ENCODE data around the gene MRPL3.

MRPL3 gene

DNA sequence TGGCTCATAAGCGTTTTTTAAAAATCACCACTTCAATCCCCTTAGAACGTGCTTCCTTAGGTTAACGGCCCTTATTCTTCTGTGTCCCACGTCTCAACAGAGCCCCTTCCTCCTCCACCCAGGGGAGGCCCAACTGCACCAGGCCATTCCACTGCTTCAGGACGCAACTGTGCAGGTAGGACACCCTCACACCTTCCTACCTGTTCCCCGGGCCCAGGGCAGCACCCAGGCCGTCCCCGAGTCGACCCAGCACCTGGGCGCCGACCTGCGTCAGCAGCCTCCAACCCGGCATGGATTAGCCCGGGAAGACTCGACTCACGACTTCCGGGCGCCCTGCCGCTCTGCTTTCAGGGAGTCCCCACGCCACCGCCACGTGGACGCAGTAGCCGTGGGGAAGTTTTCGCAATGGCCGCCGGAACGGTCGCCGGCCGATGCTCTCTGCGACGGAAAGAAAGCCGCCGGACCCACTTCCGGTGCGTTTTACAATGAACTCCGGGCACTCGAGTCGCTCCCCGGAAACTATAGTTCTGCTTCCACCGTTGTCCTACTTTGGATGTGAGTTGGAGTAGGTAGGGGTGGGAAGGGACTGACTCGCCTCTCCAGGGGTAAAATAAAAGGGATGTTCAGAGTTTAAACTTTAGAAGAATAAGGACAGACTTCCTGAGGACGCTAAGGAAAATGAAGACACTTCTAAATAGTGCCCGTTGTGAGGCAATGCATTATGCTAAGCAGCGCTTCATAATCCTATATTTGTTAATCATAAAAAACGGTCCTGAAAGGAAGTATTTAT is at the start of gene MRPL3:
MRPL3 (minus strand) TSS at position 442 of the 790 bp plus-strand sequence; CDS start at position 292, 150 bp downstream.
- DNase-seq: peak; percentile 92

DNA sequence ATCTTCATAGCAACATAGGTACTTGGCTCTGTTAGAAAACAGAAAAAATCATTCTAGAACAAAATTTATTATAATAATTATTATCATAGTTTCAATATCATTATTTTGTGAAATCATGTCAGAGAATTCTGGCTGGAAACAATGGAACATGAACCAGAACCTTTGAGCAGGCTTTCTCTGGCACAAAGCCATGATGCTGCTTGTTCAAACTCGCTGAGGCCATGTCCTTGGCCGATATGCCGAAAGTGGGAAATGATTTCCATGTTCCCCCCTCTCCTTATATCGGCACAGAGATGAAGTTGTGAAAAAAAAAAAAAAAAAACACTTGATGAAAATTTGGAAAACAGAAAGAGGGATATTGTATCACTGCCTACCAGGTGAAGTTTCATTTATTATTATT is 49.0 kb upstream of the MRPL3 start:
- DNase-seq: no peak

DNA sequence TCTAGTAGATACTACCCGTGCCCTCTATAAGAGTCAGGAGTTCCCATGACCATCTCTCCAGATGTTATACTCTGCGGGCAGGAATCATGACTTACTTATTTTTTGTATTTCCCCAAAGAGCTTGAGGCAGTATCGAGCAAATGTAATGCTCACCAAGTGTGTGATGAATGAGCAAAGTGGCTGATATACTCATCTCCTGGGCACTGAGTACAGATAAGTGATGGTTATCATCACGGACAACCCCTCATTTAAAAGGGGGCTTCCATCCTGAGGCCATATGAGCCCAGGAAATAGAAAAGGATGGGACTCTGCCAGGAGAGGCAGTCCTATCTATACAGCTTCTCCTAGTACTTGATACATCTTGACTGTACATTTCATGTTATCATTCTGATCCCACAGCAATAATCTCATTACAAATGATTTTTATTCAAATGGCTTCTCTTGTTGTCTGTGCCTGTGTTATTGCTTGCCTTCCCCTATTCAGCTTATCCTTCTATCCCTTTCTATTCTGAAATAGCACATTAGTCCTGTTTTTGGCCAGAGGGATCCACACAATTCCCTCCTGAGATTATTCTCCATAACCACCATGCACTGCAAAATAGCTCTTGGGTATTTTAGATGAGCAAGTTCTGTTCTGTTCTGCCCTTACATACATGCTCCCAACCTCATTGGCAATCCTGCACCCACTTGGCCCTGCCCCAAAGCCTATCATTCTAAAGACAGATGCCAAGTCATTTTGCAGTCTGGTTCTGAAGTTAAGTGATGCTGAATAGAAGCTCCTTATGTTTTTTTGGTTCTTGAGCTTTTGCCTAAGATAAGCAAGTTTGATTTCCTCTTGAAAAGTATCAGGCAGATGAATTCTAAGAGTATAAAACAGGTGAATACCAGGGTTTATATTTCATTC is 48.0 kb upstream of the MRPL3 start:
- DNase-seq: no peak

DNA sequence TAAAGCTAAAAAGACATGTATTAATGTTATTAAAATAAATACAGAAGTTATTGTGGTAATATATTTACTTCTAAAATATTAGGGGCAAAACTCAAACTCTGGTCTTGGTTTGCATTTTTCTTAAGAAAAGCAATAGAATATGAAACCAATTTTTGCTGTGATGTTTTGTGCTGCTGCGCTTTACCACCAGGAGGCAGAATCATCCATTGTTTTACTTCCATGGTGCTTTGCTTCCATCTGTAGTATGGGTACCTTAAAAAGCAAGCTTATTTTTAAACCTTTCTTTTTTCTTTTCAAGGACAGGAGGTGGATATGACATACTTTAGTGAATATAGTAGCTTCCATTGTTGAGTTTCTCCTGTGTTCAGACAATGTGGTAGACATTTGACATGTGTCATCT is 46.6 kb upstream of the MRPL3 start:
- no peak for DNase-seq

DNA sequence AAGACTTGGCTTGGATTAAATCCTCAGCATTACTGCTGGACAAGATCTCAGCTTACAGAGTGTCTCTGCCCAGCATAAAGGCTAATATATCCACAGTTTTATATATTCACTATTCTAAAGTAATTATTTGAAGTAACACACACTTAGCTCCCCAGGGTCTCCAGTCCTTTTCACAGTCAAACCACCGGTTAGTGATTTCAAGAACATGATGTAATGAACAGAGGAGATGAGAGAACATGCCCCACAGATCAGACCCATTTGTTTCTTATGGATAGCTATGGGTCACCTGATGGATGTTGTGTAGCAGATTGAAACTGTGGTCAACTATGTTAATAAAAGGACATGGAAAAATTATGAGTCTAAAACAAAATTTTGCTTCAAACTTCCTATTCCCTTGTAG is 44.8 kb upstream of the MRPL3 start:
- no peak for DNase-seq

DNA sequence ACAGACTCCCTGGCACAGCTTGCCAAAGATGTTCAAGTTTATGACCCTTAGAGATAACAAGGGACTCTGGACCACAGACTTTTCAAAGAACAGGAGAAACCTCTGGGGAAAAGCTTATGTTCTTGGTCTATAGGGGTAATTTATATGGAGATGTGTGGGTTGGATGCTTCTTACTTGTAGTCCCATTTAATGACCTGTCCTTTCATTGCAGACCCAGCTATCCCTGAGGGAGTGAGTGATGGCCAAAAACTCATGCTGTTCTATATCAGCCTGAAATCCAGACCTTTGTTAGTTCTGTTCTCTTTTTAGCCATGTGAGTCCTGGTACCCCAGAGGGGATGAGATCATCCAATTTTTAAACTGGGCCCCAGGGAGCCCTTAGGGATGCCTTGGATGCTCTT is 43.7 kb upstream of the MRPL3 start:
- no peak for DNase-seq

DNA sequence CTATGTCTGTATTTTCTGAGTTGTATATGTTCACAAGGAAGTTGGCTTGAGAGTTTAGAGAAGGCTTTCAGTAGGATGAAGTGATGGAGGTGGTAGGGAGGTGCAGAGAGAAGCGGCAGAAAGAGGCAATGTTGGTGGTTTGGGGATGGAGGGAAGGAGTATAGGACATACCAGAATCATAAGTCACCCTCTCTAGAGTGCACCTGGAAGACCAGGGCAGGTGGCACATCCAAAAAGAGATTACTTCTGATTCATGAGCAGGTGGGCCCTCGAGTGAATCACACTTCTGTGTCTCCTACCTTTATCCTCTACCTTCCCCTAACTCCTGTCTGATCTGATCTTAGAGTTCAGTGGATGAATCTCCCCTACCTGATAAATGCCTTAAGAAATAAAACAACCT is 41.8 kb upstream of the MRPL3 start:
- no peak for DNase-seq

DNA sequence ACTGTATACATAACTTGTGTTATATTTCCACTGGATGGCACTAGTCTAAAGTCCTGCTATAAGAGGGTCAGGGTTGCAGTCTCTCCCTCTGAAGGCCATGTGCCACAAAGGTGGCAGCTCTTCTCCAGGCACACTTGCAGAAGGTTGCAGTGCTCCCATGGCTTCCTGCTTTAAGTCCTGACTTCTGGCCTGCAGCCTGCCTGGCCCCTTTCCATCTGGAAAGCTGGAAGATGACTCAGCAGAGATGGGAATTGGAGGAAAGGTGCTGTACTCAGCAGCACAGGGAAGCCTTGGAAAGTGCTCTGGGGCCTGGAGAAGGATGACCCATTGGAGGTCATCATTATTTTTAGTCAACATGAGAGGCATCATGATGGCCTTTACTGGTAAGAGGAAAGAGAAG is 40.9 kb upstream of the MRPL3 start:
- no peak for DNase-seq

DNA sequence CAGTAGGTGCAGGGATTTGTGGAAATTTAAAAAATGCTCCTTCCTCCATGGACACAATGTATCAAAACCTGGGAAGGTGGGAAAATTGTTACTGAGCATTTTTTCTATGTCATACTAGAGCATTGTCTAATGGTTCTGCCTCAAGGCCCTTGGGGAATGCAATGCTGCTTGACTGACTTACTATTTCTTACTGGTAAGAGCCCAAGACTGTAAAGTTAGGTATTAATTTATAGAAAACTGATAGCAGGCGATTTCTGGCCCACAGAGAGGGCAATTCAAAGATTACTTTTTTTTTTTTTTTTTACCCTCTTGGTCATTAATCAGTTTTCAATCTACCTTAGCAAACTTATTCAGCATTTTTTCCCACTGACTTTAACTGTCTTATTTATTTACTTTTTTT is 38.5 kb upstream of the MRPL3 start:
- DNase-seq: no peak

DNA sequence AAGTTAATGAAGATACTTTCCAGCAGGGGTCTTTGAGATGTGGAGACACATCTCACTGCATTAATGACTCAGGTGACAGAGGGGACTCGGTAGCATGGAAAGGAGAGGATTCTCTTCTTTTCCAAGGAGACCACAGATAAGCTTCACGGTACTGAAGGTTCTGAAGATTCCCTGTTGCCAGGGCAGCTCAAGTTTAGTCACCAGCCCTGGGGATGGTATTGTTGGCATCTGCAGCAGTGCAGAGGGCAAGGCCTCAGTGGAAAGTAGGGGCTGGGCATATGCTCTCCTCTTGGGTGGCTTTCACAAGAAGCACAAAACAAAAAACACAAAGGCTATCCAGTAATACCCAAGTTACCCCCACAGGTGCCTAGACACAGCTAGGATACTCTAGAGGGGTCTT is 38.0 kb upstream of the MRPL3 start:
- DNase-seq: no peak

DNA sequence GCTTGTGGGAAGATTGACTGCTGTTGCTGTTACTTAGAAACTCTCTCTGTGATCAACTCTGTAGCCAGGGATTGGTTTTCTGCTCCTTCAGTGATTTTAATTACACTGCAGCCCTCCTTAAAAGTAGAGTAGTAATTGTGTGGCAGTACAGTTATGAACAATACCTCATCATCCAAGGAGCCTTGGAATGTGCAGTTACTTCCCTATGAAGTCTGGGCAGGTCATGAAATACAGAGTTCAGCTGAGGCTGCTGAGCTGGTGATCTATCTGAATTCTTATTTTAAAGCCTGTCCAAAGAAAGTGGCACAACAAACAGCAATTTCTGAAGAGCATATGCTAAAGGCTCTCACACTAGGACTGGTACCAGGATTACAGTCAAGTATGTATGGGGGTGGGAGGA is 37.4 kb upstream of the MRPL3 start:
- DNase-seq: no peak

DNA sequence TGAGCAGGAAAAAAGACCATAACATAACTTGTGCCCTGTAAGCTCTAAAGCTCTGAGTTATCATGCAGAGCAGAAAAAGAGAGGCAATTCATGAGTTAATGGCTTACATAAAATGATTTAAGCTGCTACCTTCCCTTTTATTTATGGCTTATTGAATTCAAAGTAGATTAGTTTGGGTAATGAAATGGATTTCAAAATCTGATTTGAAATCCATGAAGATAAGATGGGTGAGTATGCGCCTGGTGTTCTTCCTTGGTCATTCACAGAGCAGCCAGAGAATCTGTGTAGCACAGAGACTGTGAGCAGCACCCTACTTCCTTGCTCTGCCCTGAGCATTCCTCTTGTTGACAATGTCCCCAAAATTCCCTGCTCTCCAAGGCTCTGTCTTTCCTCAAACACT is 36.2 kb upstream of the MRPL3 start:
- no peak for DNase-seq

DNA sequence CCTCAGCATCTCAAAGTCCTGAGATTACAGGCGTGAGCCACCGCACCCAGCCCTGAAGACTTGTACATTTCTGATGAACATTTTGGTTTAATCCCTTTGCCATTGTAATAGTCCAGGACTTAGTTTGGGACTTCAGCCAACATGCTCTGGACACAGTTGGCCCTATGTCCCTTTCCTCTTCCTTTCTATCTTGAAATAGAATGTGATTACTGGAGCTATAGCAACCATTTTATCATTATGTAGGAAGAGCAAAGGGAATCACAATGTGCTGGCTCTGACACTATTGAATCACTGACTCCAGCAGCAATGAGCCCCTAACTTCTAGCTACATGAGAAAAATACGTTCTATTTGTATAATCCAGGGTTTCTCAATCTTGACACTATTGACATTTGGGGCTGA is 34.8 kb upstream of the MRPL3 start:
- no peak for DNase-seq

DNA sequence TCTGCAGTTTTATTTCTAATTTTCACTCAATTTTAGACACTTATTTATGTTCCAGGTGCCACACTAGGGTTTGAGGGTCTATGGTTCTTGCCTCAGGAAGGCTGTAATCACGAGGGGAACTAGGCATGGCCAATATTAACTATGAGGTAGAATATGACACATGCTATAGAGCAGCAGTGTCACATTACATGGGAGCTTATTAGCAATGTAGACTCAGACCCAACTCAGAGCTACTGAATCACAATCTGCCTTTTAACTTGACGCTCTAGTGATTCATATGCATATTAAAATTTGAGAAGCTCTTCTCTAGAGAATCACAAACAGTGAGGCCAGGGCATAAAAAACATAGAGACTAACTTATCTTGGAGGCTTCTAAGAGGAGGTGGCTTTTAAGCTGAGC is 32.8 kb upstream of the MRPL3 start:
- no peak for DNase-seq

DNA sequence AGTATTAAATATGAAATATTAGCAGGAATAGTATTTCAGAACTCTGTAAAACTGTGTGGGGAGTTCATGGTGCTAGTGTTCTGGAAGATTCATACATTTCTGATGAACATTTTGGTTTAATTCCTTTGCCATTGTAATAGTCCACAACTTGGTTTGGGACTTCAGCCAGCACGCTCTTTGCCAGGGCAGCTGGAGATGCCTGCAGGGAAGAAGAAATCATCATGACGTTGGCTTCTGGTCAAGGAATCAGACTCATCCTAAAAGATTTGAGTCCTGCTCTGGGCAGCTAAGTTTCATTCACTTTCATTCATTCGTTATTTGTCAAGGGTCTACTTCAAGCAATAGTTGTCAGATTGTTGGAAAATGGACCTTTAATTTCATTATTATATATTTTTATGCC is 32.4 kb upstream of the MRPL3 start:
- no peak for DNase-seq

DNA sequence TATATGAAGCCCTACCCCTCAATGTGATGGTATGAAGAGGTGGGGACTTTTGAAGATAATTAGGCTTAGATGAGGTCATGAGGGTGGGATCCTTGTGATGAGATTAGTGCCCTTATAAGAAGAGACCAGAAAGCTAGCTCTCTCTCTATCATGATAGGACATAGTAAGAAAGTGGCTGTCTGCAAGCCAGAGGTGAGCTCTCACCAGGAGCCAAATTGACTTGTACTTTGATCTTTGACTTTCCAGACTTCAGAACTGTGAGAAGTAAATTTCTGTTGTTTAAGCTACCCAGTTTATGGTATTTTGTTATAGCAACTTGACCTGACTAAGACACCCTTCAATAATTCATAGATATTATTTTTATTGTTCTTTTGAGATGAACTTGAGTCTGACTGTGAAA is 29.9 kb upstream of the MRPL3 start:
- DNase-seq: no peak

DNA sequence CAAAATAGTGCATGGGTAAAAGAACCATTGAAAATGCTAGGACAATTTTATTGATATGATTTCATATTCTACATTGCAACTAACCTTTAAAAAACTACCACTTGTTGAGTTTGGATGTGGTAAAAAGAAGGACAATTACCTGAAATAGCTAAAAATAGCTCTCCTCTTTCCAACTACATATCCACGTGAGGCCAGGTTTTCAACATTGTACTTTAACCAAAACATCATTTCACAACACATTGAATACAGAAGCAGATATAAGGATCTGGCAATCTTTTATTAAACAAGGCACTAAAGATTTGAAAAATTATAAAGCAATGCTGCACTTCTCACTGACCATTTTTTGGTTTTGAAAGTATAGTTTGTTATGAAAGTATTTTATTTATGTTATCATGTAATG is 28.1 kb upstream of the MRPL3 start:
- DNase-seq: no peak

DNA sequence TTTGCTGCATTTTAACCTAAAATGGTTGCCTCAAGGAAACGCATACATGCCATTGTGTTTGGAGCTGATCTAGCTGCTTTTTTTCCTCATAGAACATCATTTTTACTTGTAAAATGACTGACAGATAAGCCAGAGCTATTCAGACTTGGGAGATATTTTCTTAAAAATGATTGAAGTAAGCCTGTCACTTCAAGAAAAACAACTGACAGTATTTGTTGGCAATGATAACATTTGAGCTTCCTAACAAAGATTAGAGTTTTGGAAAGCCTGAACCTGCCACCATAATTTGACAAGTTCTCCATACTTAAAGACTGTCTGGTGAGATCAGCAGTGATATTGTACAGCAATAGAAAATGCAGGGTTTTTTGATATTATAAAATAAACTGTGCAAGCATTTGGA is 27.6 kb upstream of the MRPL3 start:
- no peak for DNase-seq

DNA sequence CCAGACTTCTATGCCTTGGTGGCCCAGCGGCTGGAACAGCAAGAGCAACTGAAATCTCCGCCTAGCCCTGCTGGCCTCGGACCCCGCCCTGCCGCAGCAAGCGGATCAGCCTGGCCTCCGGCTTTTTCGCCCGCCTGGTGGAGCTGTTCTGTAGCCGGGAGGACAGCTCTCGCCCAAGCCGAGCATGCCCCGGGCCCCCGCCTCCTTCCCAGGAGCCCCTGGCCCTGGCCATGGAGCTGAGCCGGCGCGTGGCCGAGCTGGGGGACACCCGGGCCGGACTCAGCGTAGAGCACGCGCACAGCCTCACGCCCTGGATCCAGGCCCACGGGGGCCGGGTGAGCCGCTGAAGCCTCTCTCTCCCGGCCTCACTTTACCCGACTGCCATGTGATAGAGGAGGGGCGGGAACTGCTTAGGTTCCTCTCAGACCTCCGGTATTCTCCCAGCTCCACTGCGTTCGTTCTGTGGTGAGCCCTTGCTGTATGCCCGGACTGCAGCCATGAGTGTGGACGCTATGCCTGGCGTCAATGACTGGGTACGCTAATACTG is 24.1 kb upstream of the MRPL3 start:
- DNase-seq: no peak

DNA sequence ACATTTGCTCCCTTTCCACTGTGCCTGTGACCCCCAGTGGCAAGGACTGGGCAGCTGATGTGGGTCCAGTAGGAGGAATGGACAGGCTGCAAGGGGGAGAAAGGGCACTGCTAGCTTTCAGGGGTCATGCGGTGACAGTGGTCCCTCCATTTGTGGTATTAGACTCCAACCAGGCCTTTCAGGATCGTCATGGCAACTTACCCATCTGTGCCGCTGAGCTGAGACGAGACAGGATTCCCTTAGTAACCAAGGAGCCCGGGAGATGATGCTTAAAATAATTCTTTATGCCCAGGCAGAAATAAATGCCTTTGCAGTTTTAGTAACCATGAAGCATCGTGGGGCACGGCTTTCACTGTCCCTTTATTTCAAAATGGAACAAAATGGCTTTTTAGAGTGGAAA is 15.9 kb upstream of the MRPL3 start:
- DNase-seq: no peak

DNA sequence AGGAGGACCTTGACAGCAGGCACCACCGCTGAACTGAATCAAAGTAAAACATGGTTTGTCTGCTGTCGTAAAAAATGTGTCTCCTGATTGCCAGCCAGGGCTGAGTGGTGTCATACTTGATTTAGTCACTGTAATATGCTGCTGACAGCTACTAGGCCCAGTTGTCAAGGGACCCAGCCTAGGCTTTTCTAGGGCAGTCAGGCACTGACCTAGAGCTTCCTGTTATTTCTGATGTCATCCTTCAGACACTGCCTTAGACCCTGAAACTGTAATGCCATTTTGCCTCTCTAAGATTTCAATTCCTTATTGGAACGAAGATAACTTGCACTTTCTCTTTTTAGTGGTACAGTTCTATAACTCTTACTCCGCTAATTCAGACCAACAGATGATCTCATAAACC is 2.6 kb upstream of the MRPL3 start:
- no peak for DNase-seq

DNA sequence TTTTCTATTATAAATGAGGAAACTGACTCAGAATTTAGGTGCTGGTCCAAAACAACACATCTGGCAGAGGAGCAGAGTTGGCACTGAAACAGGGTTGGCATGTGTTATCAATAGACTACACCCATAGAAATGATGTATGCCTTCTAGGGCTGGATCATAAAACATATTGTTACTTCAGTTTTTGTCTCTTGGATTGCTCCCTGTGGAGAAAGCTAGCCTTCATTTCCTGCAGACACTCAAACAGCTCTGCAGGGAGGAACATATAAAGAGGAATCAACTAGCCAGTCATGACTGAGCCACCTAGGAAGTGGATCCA is 507 bp upstream of the MRPL3 start:
- no peak for DNase-seq

DNA sequence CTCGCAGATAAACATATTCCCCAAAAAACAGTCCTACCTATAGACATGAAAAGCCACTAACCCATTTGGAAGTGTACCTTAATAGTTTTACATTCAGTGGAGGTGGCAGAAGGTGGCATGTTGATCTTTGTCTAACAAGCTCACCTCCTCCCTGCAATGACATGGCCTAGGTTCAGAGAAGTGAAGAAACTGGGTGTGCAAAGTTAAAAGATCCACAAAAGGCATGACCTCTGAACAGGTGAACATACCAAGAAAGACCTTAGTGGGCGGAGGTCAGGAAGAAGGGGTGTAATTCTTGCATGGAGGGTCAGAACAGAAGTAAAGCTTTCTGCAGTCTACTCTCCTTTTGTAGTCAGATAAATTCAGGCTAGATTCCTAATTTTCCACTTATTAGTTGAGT is 822 bp downstream of the MRPL3 start:
- DNase-seq: no peak

DNA sequence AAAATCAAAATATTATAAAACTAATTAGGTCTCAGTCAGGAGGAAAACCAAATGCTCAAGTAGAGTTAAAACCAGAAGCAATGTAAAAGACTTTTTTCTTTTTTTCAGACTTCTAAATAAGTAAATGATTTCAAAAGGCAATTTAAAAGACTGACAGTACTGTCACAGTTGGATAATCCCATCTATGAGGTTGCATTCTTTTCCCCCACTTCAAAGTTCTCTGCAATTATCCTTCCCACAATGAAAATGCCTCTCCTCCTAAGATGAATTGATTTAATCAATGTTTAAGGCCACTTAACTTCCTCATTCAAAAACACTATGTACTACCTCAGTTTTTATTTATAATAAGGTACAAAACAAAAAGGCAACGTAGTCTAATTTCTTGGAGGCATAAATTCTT is 8.1 kb downstream of the MRPL3 start:
- DNase-seq: no peak

All from activated CD8-positive, alpha-beta memory T cell treated with anti-CD3 and anti-CD28 coated beads for 24 hours (primary cell).